ENCODE measurements around the gene LOXL1.

DNA sequence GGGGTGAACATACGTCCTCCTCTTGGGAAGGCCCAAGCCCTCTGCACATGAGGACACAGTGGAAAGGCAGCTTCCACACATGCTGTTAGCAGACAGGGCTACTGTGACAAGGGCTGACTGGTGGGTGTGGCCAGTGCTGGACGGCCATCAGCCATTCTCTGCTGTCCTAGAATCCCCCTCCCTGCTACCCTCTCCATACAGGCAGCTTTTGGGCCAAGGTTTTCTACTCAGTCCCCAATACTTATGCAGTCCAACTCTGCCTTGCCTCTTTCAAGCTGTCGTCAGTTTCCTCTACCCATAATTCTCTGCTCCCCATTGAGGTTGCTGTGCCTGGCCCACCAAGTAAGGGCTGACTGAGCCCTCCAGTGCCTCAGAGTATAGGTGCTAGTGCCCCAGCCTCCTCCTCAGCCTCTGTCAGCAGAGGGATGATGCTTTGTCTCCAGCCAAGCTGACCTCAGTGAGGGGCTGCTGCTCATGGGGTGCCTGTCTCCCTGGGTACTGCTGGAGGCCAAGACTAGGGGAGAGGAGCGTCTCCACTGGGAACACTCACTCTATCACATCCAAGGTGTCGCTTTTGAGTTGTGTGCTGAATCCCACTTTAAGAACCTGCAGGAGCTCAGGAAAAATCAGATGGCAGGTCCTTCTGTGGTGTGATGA lies 2.8 kb downstream of the LOXL1 start:
- TF ChIP-seq, protein P1, sequence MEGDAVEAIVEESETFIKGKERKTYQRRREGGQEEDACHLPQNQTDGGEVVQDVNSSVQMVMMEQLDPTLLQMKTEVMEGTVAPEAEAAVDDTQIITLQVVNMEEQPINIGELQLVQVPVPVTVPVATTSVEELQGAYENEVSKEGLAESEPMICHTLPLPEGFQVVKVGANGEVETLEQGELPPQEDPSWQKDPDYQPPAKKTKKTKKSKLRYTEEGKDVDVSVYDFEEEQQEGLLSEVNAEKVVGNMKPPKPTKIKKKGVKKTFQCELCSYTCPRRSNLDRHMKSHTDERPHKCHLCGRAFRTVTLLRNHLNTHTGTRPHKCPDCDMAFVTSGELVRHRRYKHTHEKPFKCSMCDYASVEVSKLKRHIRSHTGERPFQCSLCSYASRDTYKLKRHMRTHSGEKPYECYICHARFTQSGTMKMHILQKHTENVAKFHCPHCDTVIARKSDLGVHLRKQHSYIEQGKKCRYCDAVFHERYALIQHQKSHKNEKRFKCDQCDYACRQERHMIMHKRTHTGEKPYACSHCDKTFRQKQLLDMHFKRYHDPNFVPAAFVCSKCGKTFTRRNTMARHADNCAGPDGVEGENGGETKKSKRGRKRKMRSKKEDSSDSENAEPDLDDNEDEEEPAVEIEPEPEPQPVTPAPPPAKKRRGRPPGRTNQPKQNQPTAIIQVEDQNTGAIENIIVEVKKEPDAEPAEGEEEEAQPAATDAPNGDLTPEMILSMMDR (optimal IDR thresholded peaks at IDR 0.05 in 1 of 3, IDR thresholded peaks at IDR 0.05 in 1 of 3, conservative IDR thresholded peaks at IDR 0.05 in 1 of 3; ENCODE audit: extremely low read depth in 1 of 3, insufficient read depth in 2 of 3, low read length in 3 of 3): no peak
- TF ChIP-seq EZH2 (IDR thresholded peaks at IDR 0.05; ENCODE audit: low read length): no peak

All from keratinocyte (primary cell).